ENCODE results near the gene TEX264.

GRCh38 chr3:51675201-51675611 is 4.2 kb downstream of the TEX264 start:
- no peak for TF ChIP-seq YY1 (IDR thresholded peaks at IDR 0.05; ENCODE audit: insufficient read depth, insufficient read length)
- no peak for TF ChIP-seq ZNF274 (IDR thresholded peaks at IDR 0.05; ENCODE audit: low read depth, low read length)
